Esophagus muscularis mucosa (tissue), 4 donors: Measurements from ENCODE around the gene HSPG2. TPM values are rescaled to one million over a fixed set of nuclear protein-coding genes. Genes with fewer than 3 reads are reported as not detected.

Experiments
- DNase-seq: peaks from one replicate; pipeline ENCODE4 v3.0.0-alpha.2; 2017; ENCODE audit errors: extremely low spot score
- H3K27ac ChIP-seq, 4 donors: fragments of 200-600 bp; sonication (generic); replicated peaks in 1 of 4; 1 replicate in 3 of 4; 2 replicates in 1 of 4; pipeline ENCODE4 v1.5.1; 2016 to 2019; ENCODE audit warnings: mild to moderate bottlenecking in 1 of 4
- H3K27me3 ChIP-seq, 4 donors: fragments of 200-600 bp; sonication (generic); one replicate each; pipeline versions ENCODE4 v1.5.1 to v1.6.0; 2016 to 2019
- H3K36me3 ChIP-seq, 4 donors: fragments of 200-600 bp; sonication (generic); one replicate each; pipeline ENCODE4 v1.5.1; 2016 to 2019
- H3K4me1 ChIP-seq, 4 donors: fragments of 200-600 bp; sonication (generic); one replicate each; pipeline ENCODE4 v1.5.1; 2016 to 2019
- H3K4me3 ChIP-seq, 4 donors: fragments of 200-600 bp; sonication (generic); 1 replicate in 2 of 4; 2 replicates in 2 of 4; pipeline ENCODE4 v1.5.1; 2016 to 2019; ENCODE audit warnings: mild to moderate bottlenecking in 4 of 4, moderate library complexity in 1 of 4
- H3K9me3 ChIP-seq, 4 donors: fragments of 200-600 bp; sonication (generic); 1 replicate in 3 of 4; 2 replicates in 1 of 4; pipeline ENCODE4 v1.5.1; 2016 to 2019
- CTCF ChIP-seq, 3 experiments: fragments of 200-600 bp in 2 of 3; fragments of 450-650 bp in 1 of 3; sonication (generic) in 2 of 3; IDR thresholded peaks; one replicate each; pipeline ENCODE4 v1.5.1; 2017 to 2019; ENCODE audit warnings: antibody characterized with exemption in 3 of 3, mild to moderate bottlenecking in 2 of 3, moderate library complexity in 1 of 3
- EP300 ChIP-seq: sonication (generic); formaldehyde crosslinking; IDR thresholded peaks from one replicate; pipeline ENCODE4 v1.6.1; 2017; ENCODE audit warnings: antibody characterized with exemption
- POLR2A ChIP-seq: fragments of 450-650 bp; IDR thresholded peaks from one replicate; pipeline ENCODE4 v1.6.1; 2017; ENCODE audit warnings: antibody characterized with exemption, moderate library complexity, mild to moderate bottlenecking, low read depth
- POLR2AphosphoS5 ChIP-seq, 2 donors: sonication (generic); formaldehyde crosslinking; IDR thresholded peaks; one replicate each; pipeline ENCODE4 v1.6.1; 2017; ENCODE audit warnings: antibody characterized with exemption in 2 of 2
- WGBS: methylation state at CpG from one replicate; pipeline ENCODE4 v1.1.5; 2018; 5-methylcytosine and 5-hydroxymethylcytosine counted together
- intact Hi-C: fragments of 100-400 bp; cut with DNase I; formaldehyde crosslinking; loops from one replicate; pipeline ENCODE4 v1.15.1; 2023
- total RNA-seq, 4 donors: library from RNA; depleted of rRNA; stranded (reverse); fragments of >200 nt; gene quantifications; one replicate each; pipeline versions ENCODE4 v1.1.0 to v1.2.1, GENCODE V29; 2016

HSPG2 gene
- total RNA-seq, 4 donors from 2014 or later, result 414 to 1,199 (median 595) TPM

GRCh38 chr1:21838359-21839157 is 98.6 kb downstream of the HSPG2 start:
- TF ChIP-seq POLR2AphosphoS5 (IDR thresholded peaks at IDR 0.05), result peak in 1 of 2 donors; percentile 23
- no peak for TF ChIP-seq CTCF (IDR thresholded peaks at IDR 0.05)
- TF ChIP-seq POLR2A, result no peak
- TF ChIP-seq EP300, result no peak
- intact Hi-C loops, result no loop called here
- no peak overlapping the region for H3K4me3 ChIP-seq
- DNase-seq, result no peak
- WGBS, result 40% methylated on average over 1 of the region's 23 CpGs
- peaks cover 0 to 9% (median 0%) of the 10 kb centered on the region in 4 donors for H3K9me3 ChIP-seq
- H3K27ac ChIP-seq, result no peak overlapping the region
- no peaks in the 10 kb centered on the region for H3K27me3 ChIP-seq
- H3K36me3 ChIP-seq, result peaks cover 98 to 100% (median 100%) of the 10 kb centered on the region in 4 donors
- H3K4me1 ChIP-seq, result peaks cover 0 to 2% (median 0%) of the 10 kb centered on the region in 4 donors

GRCh38 chr1:21837476-21837875 is 99.6 kb downstream of the HSPG2 start:
- no peak for DNase-seq
- peaks cover 0 to 2% (median 0%) of the 10 kb centered on the region in 4 donors for H3K4me1 ChIP-seq
- H3K4me3 ChIP-seq, result no peak overlapping the region
- no peak overlapping the region for H3K27ac ChIP-seq
- TF ChIP-seq EP300, result no peak
- no peak for TF ChIP-seq POLR2AphosphoS5 (IDR thresholded peaks at IDR 0.05)
- TF ChIP-seq CTCF (IDR thresholded peaks at IDR 0.05), result no peak
- no peak for TF ChIP-seq POLR2A
- peaks cover 98 to 100% (median 100%) of the 10 kb centered on the region in 4 donors for H3K36me3 ChIP-seq
- H3K9me3 ChIP-seq, result peaks cover 0 to 9% (median 0%) of the 10 kb centered on the region in 4 donors
- H3K27me3 ChIP-seq, result no peaks in the 10 kb centered on the region
- intact Hi-C loops, result no loop called here
- 88% methylated on average over 8 of the region's 10 CpGs for WGBS

DNA sequence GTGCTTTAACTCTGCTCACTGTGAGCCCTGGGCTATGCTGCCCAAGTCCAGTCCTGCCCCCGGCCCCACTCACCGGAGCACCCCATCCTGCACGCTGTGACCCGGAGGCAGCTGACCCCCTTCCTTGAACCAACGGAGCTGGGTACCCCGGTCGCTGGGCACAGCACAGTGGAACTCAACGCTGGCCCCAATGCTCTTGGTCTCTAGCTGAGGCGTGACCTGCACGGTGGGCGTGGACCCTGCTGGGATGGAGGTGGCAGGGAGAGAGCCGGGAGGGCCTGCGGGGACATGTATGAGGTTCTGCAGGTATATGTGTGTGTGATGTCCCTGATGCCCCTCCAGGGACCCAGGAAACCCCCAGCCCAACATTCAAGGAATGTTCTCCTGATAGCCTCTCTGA is 100.4 kb downstream of the HSPG2 start:
- no peak overlapping the region for H3K4me3 ChIP-seq
- TF ChIP-seq EP300 (no peak), CTCF (IDR thresholded peaks at IDR 0.05) (no peak), POLR2A (no peak), POLR2AphosphoS5 (IDR thresholded peaks at IDR 0.05) (no peak)
- no peak for DNase-seq
- peaks cover 0 to 2% (median 0%) of the 10 kb centered on the region in 4 donors for H3K4me1 ChIP-seq
- no peaks in the 10 kb centered on the region for H3K27me3 ChIP-seq
- H3K27ac ChIP-seq, result no peak overlapping the region
- peaks cover 98 to 100% (median 100%) of the 10 kb centered on the region in 4 donors for H3K36me3 ChIP-seq
- peaks cover 0 to 9% (median 0%) of the 10 kb centered on the region in 4 donors for H3K9me3 ChIP-seq
- intact Hi-C loops, result no loop called here
- 90% methylated on average over 2 of the region's 13 CpGs for WGBS

DNA sequence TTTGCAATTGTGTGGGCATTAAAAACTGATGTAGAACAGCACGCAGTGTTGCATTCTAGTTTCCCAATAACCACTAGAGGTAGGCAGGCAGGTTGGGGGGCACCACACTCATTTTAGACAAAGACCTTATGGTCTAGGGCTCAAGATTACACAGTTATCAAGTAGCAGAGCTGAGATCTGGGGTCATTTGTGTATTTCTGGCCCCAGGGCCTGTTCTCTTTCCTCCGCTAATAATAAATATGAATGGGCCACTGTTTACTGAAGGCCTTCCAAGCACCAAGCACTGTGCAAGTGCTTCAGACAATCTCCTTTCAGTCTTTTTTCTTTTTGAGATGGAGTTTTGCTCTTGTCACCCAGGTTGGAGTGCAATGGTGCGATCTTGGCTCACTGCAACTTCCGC is 101.1 kb downstream of the HSPG2 start:
- Histone ChIP-seq H3K4me1 (peaks cover 0 to 2% (median 0%) of the 10 kb centered on the region in 4 donors), H3K9me3 (peaks cover 0 to 9% (median 0%) of the 10 kb centered on the region in 4 donors), H3K27me3 (no peaks in the 10 kb centered on the region), H3K27ac (no peak overlapping the region), H3K36me3 (peaks cover 98 to 100% (median 100%) of the 10 kb centered on the region in 4 donors), H3K4me3 (no peak overlapping the region)
- DNase-seq, result no peak
- intact Hi-C loops, result no loop called here
- no peak for TF ChIP-seq EP300
- TF ChIP-seq POLR2AphosphoS5 (IDR thresholded peaks at IDR 0.05), result no peak
- WGBS, result 94% methylated on average over 4 of the region's 4 CpGs

GRCh38 chr1:21834666-21835065 is 102.4 kb downstream of the HSPG2 start:
- peaks cover 0 to 9% (median 0%) of the 10 kb centered on the region in 4 donors for H3K9me3 ChIP-seq
- no peak for TF ChIP-seq EP300
- no peak for TF ChIP-seq CTCF (IDR thresholded peaks at IDR 0.05)
- no peak for TF ChIP-seq POLR2A
- no peak for TF ChIP-seq POLR2AphosphoS5 (IDR thresholded peaks at IDR 0.05)
- no peak overlapping the region for H3K4me3 ChIP-seq
- WGBS, result 96% methylated on average over 15 of the region's 16 CpGs
- no peak overlapping the region for H3K27ac ChIP-seq
- intact Hi-C loops, result no loop called here
- H3K27me3 ChIP-seq, result no peaks in the 10 kb centered on the region
- no peak for DNase-seq
- peaks cover 0 to 2% (median 0%) of the 10 kb centered on the region in 4 donors for H3K4me1 ChIP-seq
- peaks cover 98 to 100% (median 100%) of the 10 kb centered on the region in 4 donors for H3K36me3 ChIP-seq
